A549 (cell line): ENCODE results near the gene TIMM44.

ENCODE experiments used
- BHLHE40 ChIP-seq: IDR thresholded peaks from 2 replicates; pipeline ENCODE4 v1.6.1; 2012; ENCODE audit warnings: low read depth, low read length, inconsistent platforms
- CTCF ChIP-seq: fragments of >200 bp; sonication (Bioruptor Twin); formaldehyde crosslinking; IDR thresholded peaks from 3 replicates; pipeline ENCODE4 v1.5.1; 2016
- JUNB ChIP-seq: fragments of >200 bp; sonication (Bioruptor Twin); formaldehyde crosslinking; IDR thresholded peaks from 2 replicates; pipeline ENCODE4 v1.6.1; 2016
- MAZ ChIP-seq: fragments of 150-350 bp; IDR thresholded peaks from 2 replicates; pipeline ENCODE4 v1.6.1; 2014; ENCODE audit warnings: antibody characterized with exemption, low read depth, low read length, borderline replicate concordance
- POLR2A ChIP-seq: IDR thresholded peaks from 2 replicates; pipeline ENCODE4 v1.6.1; 2012; ENCODE audit warnings: mild to moderate bottlenecking, low read length
- POLR2AphosphoS2 ChIP-seq: conservative IDR thresholded peaks from 2 replicates; pipeline ENCODE4 v1.6.1; 2012; ENCODE audit warnings: low read length, improper control_type of control experiment, inconsistent platforms
- RAD21 ChIP-seq, 2 experiments: fragments of >200 bp in 1 of 2; sonication (Bioruptor Twin) in 1 of 2; formaldehyde crosslinking in 1 of 2; IDR thresholded peaks in 1 of 2; conservative IDR thresholded peaks in 1 of 2; 2 replicates in 1 of 2; 3 replicates in 1 of 2; pipeline ENCODE4 v1.6.1; 2012 to 2018; ENCODE audit warnings: inconsistent platforms in 1 of 2
- RARB ChIP-seq: fragments of 250-450 bp; sonication (Bioruptor Pico); IDR thresholded peaks from 2 replicates; pipeline ENCODE4 v1.8.0; 2021; ENCODE audit warnings: mild to moderate bottlenecking, moderate library complexity
- RFX5 ChIP-seq: fragments of 450-650 bp; IDR thresholded peaks from 2 replicates; pipeline ENCODE4 v1.7.1; 2014; ENCODE audit warnings: antibody characterized with exemption, mild to moderate bottlenecking, moderate library complexity

GRCh38 chr19:7914099-7914498, 29.4 kb downstream of the TIMM44 start:
- TF ChIP-seq RAD21 (conservative IDR thresholded peaks at IDR 0.05 in 1 of 2, IDR thresholded peaks at IDR 0.05 in 1 of 2), result no peak
- TF ChIP-seq MAZ, result no peak
- TF ChIP-seq CTCF, result no peak
- TF ChIP-seq JUNB, result no peak
- no peak for TF ChIP-seq BHLHE40
- no peak for TF ChIP-seq RARB (CRISPR knock-in tag)
- no peak for TF ChIP-seq RFX5
- no peak for TF ChIP-seq POLR2AphosphoS2
- no peak for TF ChIP-seq POLR2A
